Stimulated activated CD8-positive, alpha-beta memory T cell treated with anti-CD3 and anti-CD28 coated beads, Interleukin-12 subunit alpha, Interleukin-12 subunit beta, amount 100 ng/mL, for 1 hour (primary cell): ENCODE data around the gene EXOC5.

Experiments used
- DNase-seq: peaks from one replicate; pipeline ENCODE4 v3.0.0-alpha.2; 2020; ENCODE audit warnings: low read depth

The EXOC5 gene

DNA sequence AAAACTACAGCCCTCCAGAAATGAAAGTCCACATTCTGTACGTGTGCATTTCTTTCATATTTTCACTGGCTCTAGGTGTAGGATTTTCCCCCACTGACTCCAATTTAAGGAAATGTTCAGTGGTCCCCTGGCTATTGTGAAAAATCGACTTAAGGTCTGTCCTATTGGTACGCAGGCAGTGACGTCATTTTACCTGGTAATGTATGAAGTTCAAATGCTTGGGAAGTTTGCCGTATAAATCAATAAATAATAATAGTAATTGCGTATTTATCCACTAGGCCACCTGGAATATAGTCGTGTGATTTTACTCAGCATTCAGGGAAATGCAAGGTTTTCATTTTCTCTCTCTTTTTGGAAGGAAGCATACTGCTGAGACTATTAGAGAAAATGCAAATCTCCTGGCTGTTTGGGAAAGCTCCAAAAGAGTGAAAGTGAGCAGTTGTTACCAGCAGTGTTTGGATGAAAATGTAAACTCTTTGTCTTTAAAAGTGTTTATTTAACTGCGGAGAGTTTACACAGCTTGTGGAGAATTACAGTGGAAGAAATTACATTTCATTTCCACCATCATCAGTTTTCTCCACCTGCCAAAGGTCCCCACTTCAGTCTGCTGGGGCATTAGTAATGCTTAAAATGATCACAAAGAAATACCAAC, 107.0 kb downstream of the EXOC5 start:
- no peak for DNase-seq

DNA sequence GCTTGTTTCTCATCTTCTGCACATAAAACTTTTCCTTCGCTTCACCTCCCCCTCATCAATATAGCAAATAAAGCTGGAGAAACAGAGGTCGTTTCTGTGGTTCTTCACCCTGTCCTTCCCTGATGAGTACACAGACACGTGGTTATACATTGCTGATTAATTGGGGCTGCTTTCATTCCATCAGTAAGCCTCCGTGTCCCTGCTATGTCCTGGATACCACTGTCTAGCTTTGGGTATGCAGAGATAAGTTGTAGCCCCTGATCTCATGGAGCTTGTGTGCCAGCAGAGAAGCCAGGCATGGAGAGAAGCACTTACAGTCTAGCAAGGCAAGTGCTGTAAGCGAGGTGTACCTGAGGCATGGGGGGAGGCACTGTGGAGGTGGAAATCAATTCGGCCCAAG, 108.4 kb downstream of the EXOC5 start:
- no peak for DNase-seq

DNA sequence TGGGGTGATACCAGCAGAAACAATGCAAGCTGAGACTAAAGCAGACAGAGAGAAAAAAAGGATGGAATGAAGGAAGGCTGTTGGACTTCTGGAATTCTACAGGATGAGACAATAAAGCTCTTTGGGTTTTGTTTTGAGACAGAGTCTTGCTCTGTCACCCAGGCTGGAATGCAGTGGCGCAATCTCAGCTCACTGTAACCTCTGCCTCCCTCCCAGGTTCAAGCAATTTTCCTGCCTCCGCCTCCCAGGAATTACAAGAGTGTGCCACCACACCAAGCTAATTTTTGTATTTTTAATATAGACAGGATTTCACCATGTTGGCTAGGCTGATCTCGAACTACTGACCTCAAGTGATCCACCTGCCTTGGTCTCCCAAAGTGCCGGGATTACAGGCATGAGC, 115.4 kb downstream of the EXOC5 start:
- no peak for DNase-seq
